GM12891 (cell line): ENCODE measurements around the gene IGFL3.

Source experiments
- POLR2A ChIP-seq: IDR thresholded peaks from 2 replicates; pipeline ENCODE4 v1.6.1; 2011; ENCODE audit warnings: low read depth, low read length, control low read depth
- POLR2AphosphoS5 ChIP-seq: IDR thresholded peaks from 2 replicates; pipeline ENCODE4 v1.6.1; 2011; ENCODE audit warnings: low read depth, low read length, control low read depth
- SPI1 ChIP-seq: IDR thresholded peaks from 2 replicates; pipeline ENCODE4 v1.6.1; 2011; ENCODE audit warnings: low read depth, low read length, control low read depth
- TAF1 ChIP-seq: IDR thresholded peaks from 2 replicates; pipeline ENCODE4 v1.6.1; 2011; ENCODE audit warnings: low read depth, low read length, control low read depth

DNA sequence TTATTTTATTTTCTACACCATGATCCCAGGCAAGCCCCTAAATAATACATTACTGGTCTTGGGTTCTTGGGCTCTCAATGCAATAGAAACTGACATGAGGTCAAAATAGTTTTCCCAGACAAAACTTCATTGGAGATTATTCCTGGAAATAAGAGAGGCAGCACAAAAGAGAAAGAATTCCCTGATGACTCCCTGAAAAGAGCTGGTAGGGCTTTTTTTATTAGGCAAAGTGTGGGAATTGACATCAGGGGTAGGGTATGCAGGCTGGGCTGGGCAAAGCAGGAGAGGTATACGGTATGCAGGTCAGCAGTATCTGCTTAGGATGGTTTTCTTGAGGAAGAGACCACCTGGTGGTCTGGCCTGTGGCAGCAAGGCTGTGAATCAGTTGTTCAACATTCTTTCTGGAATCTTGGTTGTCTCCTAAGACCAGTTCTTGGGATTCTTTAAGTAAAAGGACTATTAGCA is 9.3 kb upstream of the IGFL3 start:
- TF ChIP-seq POLR2AphosphoS5 (no peak), POLR2A (no peak), TAF1 (no peak), SPI1 (no peak)
